Small intestine (tissue), 7 donors: ENCODE results near the gene CUL2. TPM values are rescaled to one million over a fixed set of nuclear protein-coding genes. Genes with fewer than 3 reads are reported as not detected.
"Not testable (repeated sequence)": the region's sequence is repeated elsewhere in the genome, so short reads cannot be mapped to it uniquely, and the experiment has no call there.

Experiments
- DNase-seq, 2 donors: peaks; one replicate each; pipeline versions ENCODE4 v3.0.0 to v3.0.0-alpha.2; 2013
- FAIRE-seq: peaks from 2 replicates; lab custom pipeline; 2012; peaks lifted over from hg19 to GRCh38; lab: Jason Lieb, UNC
- H3K27ac ChIP-seq, 3 donors: one replicate each; pipeline ENCODE4 v1.5.1; 2013; ENCODE audit warnings: low read length in 2 of 3, mild to moderate bottlenecking in 2 of 3, control low read depth in 1 of 3, inconsistent platforms in 1 of 3, low read depth in 1 of 3, moderate library complexity in 1 of 3
- H3K27me3 ChIP-seq, 3 donors: one replicate each; pipeline ENCODE4 v1.6.1; 2013; ENCODE audit warnings: low read length in 3 of 3, inconsistent platforms in 1 of 3; ENCODE audit not compliant: control insufficient read depth in 3 of 3, insufficient read depth in 3 of 3
- H3K36me3 ChIP-seq, 3 donors: one replicate each; pipeline ENCODE4 v1.6.1; 2013; ENCODE audit warnings: low read length in 3 of 3, inconsistent platforms in 1 of 3, low read depth in 1 of 3, mild to moderate bottlenecking in 1 of 3, moderate library complexity in 1 of 3; ENCODE audit not compliant: control insufficient read depth in 3 of 3, insufficient read depth in 2 of 3
- H3K4me1 ChIP-seq, 3 donors: one replicate each; pipeline ENCODE4 v1.6.1; 2013; ENCODE audit warnings: low read length in 2 of 3, inconsistent platforms in 1 of 3, low read depth in 1 of 3, mild to moderate bottlenecking in 1 of 3, moderate library complexity in 1 of 3; ENCODE audit not compliant: control insufficient read depth in 3 of 3, insufficient read depth in 2 of 3
- H3K4me3 ChIP-seq, 3 donors: one replicate each; pipeline ENCODE4 v1.5.1; 2013; ENCODE audit warnings: low read length in 3 of 3, control low read depth in 1 of 3, inconsistent platforms in 1 of 3, low read depth in 1 of 3, mild to moderate bottlenecking in 1 of 3, moderate library complexity in 1 of 3
- H3K9me3 ChIP-seq, 2 donors: one replicate each; pipeline ENCODE4 v1.6.1; 2013; ENCODE audit warnings: low read depth in 1 of 2, low read length in 1 of 2; ENCODE audit not compliant: control insufficient read depth in 2 of 2, insufficient read depth in 1 of 2
- WGBS, 3 donors: extraction: QIAGEN DNeasy Blood & Tissue Kit; methylation state at CpG; one replicate each; pipeline ENCODE4 v1.1.7; 2013; 5-methylcytosine and 5-hydroxymethylcytosine counted together
- polyA plus RNA-seq, 4 donors: library from polyadenylated mRNA; stranded (reverse) in 3 of 4; unstranded in 1 of 4; fragments of 200-250 nt in 3 of 4; fragments of 120-200 nt in 1 of 4; gene quantifications; one replicate each; pipeline versions ENCODE4 v1.2.1 to v1.2.3, GENCODE V29; 2013
- donor health status: healthy with polysubstance abuse.
- donor health status: control.
- donor health status: control.
- donor health status: Bipolar disorder and iron deficiency.
- donor health status: healthy.

Gene CUL2
- polyA plus RNA-seq, 4 donors: 9.2 to 32.0 (median 12.7) TPM

DNA sequence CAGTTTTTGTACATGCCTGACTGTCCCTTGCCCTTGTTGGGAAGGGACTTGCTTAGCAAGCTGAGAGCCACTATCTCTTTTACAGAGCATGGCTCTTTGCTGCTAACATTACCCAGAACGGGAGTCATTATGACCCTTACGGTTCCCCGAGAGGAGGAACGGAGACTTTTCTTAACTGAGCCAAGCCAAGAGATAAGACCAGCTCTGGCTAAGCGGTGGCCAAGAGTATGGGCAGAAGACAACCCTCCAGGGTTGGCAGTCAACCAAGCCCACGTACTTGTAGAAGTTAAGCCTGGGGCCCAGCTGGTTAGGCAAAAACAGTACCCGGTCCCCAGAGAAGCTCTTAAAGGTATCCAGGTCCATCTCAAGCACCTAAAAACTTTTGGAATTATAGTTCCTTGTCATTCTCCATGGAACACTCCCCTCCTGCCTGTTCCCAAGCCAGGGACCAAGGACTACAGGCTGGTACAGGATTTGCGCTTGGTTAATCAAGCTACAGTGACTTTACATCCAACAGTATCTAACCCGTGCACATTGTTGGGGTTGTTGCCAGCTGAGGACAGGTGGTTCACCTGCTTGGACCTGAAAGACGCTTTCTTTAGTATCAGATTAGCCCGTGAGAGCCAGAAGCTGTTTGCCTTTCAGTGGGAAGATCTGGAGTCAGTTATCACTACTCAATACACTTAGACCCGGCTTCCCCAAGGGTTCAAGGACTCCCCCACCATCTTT, 118.4 kb downstream of the CUL2 start:
- not testable (repeated sequence) for H3K27me3 ChIP-seq, H3K27ac ChIP-seq, H3K4me1 ChIP-seq, H3K36me3 ChIP-seq, FAIRE-seq, DNase-seq, H3K4me3 ChIP-seq
- WGBS, 3 donors: 54 to 71% (median 63%) methylated on average over 12 of the region's 12 CpGs
- H3K9me3 ChIP-seq: peaks cover 0 to 10% of the 10 kb centered on the region in 2 donors

DNA sequence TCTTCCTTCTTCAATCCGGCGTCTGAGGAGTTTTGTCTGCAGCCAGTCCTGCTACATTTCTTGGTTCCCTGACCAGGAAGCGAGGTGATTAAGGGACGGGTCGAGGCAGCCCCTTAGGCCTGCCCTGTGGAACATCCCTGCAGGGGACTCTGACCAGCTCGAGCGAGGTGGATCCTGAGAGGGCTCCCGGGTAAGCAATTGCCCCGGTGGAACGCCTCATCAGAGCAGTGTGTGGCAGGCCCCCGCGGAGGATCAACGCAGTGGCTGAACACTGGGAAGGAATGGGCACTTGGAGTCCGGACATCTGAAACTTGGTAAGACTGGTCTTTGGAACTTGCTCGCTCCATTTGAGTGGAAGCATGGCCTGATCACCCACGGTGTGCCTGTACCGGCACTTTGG, 121.0 kb downstream of the CUL2 start:
- Histone ChIP-seq H3K4me3 (no peak overlapping the region), H3K4me1 (no peaks in the 10 kb centered on the region), H3K36me3 (no peaks in the 10 kb centered on the region), H3K27me3 (no peaks in the 10 kb centered on the region), H3K27ac (no peak overlapping the region), H3K9me3 (no peaks in the 10 kb centered on the region)
- FAIRE-seq (no peak), DNase-seq (no peak)
- 92 to 94% (median 94%) methylated on average over 17 of the region's 17 CpGs for WGBS, 3 donors

DNA sequence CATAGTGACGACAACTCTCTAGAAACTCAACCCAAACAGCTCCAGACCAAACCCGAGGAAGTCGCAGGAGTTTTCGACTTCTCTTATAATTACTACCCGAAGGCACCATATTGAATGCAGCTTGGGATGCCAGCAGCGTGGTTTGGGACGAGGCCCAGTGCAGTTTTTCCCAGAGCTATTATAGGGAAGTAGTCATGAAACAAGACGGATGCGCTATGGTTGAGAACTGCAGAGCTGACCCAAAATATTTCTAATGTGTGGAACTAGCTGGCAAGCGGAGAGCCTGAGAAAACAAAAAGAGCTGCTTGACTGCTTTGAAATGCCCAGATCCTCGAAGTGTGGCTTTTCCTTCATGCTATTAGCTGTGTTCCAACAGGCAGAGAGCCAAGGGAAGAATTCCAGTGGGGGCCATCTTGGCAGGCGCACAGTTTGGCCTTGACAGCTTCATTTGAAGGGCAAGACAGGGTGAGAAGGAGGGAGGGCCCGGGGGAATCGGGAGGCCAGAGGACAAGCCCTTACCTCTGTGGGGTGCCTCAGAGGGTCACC, 122.7 kb downstream of the CUL2 start:
- Histone ChIP-seq H3K27ac (no peak overlapping the region), H3K27me3 (no peaks in the 10 kb centered on the region), H3K9me3 (no peaks in the 10 kb centered on the region), H3K4me1 (no peaks in the 10 kb centered on the region), H3K36me3 (no peaks in the 10 kb centered on the region), H3K4me3 (no peak overlapping the region)
- FAIRE-seq (no peak), DNase-seq (no peak)
- 62 to 85% (median 76%) methylated on average over 14 of the region's 14 CpGs for WGBS, 3 donors

DNA sequence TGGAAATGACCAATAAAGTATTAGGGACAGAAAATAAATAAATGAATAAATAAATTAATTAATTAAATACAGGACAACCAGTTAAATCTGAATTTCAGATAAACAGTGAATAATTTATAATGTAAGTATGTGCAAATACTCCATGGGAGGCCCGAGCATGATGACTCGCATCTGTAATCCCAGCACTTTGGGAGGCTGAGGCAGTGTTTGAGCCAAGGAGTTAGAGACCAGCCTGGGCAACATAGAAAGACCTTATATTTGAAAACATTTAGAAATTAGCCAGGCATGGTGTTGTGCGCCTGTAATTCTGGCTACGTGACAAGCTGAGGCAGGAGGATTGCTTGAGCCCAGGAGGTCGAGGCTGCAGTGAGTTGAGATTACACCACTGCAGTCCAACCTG, 123.7 kb downstream of the CUL2 start:
- Histone ChIP-seq H3K4me1 (no peaks in the 10 kb centered on the region), H3K27me3 (no peaks in the 10 kb centered on the region), H3K9me3 (no peaks in the 10 kb centered on the region), H3K4me3 (no peak overlapping the region), H3K27ac (no peak overlapping the region), H3K36me3 (no peaks in the 10 kb centered on the region)
- 84 to 88% (median 85%) methylated on average over 5 of the region's 5 CpGs for WGBS, 3 donors
- no peak for FAIRE-seq
- no peak for DNase-seq

DNA sequence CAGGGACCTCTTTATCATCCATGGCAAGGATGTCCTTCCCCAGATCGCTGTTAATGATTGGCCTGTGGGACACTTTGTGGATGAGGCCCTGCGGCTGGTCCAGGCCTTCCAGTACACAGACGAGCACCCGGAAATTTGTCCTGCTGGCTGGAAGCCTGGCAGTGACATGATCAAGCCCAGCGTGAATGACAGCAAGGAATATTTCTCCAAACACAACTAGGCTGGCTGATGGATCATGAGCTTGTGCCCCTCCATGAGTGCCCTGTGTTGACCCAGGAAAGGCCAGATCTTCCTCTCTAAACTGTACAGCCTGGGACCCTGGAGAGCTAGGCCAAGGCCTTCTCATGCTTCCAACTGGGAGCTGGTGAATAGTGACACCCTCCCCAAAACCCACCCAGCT, 124.1 kb downstream of the CUL2 start:
- Histone ChIP-seq H3K4me3 (no peak overlapping the region), H3K27me3 (no peaks in the 10 kb centered on the region), H3K4me1 (no peaks in the 10 kb centered on the region), H3K27ac (no peak overlapping the region), H3K9me3 (no peaks in the 10 kb centered on the region), H3K36me3 (no peaks in the 10 kb centered on the region)
- 78 to 88% (median 79%) methylated on average over 5 of the region's 5 CpGs for WGBS, 3 donors
- DNase-seq (no peak), FAIRE-seq (no peak)

DNA sequence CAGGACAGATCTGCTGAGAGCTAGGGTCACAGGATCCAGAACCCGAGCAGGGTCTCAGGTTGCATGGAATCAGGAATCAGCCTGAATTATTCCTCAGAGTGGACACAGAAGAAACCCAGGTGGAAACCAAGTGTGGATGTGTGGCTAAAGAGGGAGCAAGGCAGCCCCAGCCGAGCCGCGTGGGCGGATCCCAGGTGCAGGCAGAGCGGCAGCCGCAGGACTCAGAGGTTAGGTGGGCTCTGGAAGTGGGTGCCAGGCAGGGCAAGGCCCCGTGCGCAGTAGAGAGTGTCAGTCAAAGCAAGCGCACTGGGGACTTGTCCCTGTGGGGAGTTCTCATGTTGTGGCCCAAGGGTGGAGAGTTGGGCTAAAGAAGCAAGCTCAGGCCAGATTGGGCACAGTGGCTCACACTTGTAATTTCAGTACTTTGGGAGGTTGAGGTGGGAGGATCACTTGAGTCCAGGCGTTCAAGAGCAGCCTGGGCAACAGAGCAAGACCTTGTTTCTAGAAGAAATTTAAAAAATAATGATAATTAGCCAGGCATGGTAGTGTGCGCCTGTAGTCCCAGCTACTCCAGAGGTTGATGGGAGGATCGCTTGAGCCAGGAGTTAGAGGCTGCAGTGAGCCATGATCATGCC, 125.9 kb downstream of the CUL2 start:
- Histone ChIP-seq H3K4me3 (no peak overlapping the region), H3K27ac (no peak overlapping the region), H3K4me1 (no peaks in the 10 kb centered on the region), H3K36me3 (no peaks in the 10 kb centered on the region), H3K9me3 (no peaks in the 10 kb centered on the region), H3K27me3 (no peaks in the 10 kb centered on the region)
- no peak for DNase-seq
- no peak for FAIRE-seq
- whole genome bisulfite sequencing, 3 donors: 94 to 95% (median 94%) methylated on average over 13 of the region's 13 CpGs

DNA sequence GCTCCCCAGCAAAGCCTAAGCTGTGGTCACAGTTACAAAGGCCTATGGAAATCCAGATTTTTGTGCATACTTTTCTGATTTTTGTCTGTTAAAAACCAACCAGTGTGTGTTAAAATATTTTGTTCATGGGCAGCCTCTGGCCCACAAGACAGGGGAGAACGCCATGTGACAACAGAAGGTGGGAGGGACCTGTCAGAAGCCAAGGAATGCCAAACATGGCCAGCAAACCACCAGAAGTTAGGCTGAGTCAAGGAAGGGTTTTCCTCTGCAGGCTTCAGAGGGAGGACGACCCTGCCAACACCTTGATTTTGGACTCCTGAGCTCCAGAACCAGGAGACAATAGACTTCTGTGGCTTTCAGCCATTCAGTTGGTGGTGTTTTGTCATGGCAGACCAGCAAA, 127.3 kb downstream of the CUL2 start:
- H3K4me1 ChIP-seq: no peaks in the 10 kb centered on the region

DNA sequence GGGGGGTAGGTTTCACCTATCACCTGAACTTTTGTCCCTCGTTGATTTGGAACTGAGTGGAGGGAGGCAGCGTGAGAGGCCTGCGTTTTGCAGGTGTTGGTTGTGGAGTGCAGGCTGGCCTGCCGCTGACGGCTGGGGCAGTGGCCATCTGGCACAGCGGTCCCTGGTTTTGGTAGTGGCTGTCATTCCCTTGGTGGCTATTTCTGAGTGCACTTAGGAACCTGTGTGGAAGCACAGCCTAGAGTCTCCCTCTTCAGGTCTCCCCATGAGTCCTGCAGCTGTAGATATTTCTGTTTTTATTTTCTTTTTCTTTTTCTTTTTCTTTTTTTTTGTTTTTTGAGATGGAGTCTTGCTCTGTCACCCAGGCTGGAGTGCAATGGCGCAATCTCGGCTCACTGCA, 129.2 kb downstream of the CUL2 start:
- Histone ChIP-seq H3K9me3 (no peaks in the 10 kb centered on the region), H3K27me3 (no peaks in the 10 kb centered on the region), H3K36me3 (no peaks in the 10 kb centered on the region), H3K4me1 (no peaks in the 10 kb centered on the region), H3K4me3 (no peak overlapping the region), H3K27ac (no peak overlapping the region)
- WGBS, 3 donors: 61 to 79% (median 76%) methylated on average over 8 of the region's 8 CpGs
- DNase-seq (no peak), FAIRE-seq (no peak)

More for the DNA sequence above, 127.3 kb downstream of the CUL2 start:
- H3K9me3 ChIP-seq: no peaks in the 10 kb centered on the region
- DNase-seq (no peak), FAIRE-seq (no peak)
- no peaks in the 10 kb centered on the region for H3K27me3 ChIP-seq
- no peak overlapping the region for H3K27ac ChIP-seq
- H3K36me3 ChIP-seq: no peaks in the 10 kb centered on the region
- WGBS, 3 donors: 61 to 82% (median 64%) methylated on average over 2 of the region's 2 CpGs
- no peak overlapping the region for H3K4me3 ChIP-seq
